Glutamatergic neuron (in vitro differentiated cells): ENCODE measurements around the gene COMMD1. TPM values are rescaled to one million over a fixed set of nuclear protein-coding genes. Genes with fewer than 3 reads are reported as not detected.

ENCODE experiments used
- DNase-seq: peaks from one replicate; pipeline ENCODE4 v3.0.0; 2022
- H3K27ac Mint-ChIP-seq: one replicate; pipeline ENCODE4 v1.8.0; 2020; ENCODE audit warnings: mild to moderate bottlenecking, mixed read lengths, inconsistent platforms; ENCODE audit not compliant: unreplicated experiment
- H3K27me3 Mint-ChIP-seq: one replicate; pipeline ENCODE4 v1.8.0; 2020; ENCODE audit warnings: mild to moderate bottlenecking, moderate library complexity, mixed read lengths, inconsistent platforms; ENCODE audit not compliant: unreplicated experiment
- H3K36me3 Mint-ChIP-seq: one replicate; pipeline ENCODE4 v1.8.0; 2020; ENCODE audit warnings: mild to moderate bottlenecking, mixed read lengths, inconsistent platforms; ENCODE audit not compliant: unreplicated experiment
- H3K4me1 Mint-ChIP-seq: one replicate; pipeline ENCODE4 v1.8.0; 2020; ENCODE audit warnings: mild to moderate bottlenecking, low read depth, mixed read lengths, inconsistent platforms; ENCODE audit not compliant: unreplicated experiment
- H3K4me3 Mint-ChIP-seq: one replicate; pipeline ENCODE4 v1.8.0; 2020; ENCODE audit warnings: mild to moderate bottlenecking, mixed read lengths, inconsistent platforms; ENCODE audit not compliant: unreplicated experiment
- H3K9me3 Mint-ChIP-seq: one replicate; pipeline ENCODE4 v1.8.0; 2020; ENCODE audit warnings: mild to moderate bottlenecking, moderate library complexity, mixed read lengths, inconsistent platforms; ENCODE audit not compliant: unreplicated experiment
- CTCF ChIP-seq: fragments of 200-600 bp; sonication (generic); IDR thresholded peaks from one replicate; pipeline ENCODE4 v1.5.0; 2021; ENCODE audit not compliant: partially characterized antibody, unreplicated experiment
- total RNA-seq: library from RNA; stranded (reverse); fragmentation: NEBNext Ultra II Directional; extraction: Animal tissue kit (Norgen Biotek cat#: 25700); gene quantifications from one replicate; pipeline ENCODE4 v1.2.1, GENCODE V29; 2021; ENCODE audit not compliant: unreplicated experiment

The COMMD1 gene
- total RNA-seq, 1 donor from 2014 or later: 48.2 TPM

- peaks cover 4% of the 10 kb centered on the region for H3K4me1 Mint-ChIP-seq
- peaks cover 2% of the 10 kb centered on the region for H3K27me3 Mint-ChIP-seq
- H3K9me3 Mint-ChIP-seq: peaks cover 1% of the 10 kb centered on the region
- H3K4me3 Mint-ChIP-seq: peak overlapping the region; percentile 92
- no peak for DNase-seq
- no peaks in the 10 kb centered on the region for H3K36me3 Mint-ChIP-seq
- peak overlapping the region; percentile 96 for H3K27ac Mint-ChIP-seq
- TF ChIP-seq CTCF: no peak
These were observed 17.7 kb upstream of the COMMD1 start for GRCh38 chr2:61887717-61888266.

DNA sequence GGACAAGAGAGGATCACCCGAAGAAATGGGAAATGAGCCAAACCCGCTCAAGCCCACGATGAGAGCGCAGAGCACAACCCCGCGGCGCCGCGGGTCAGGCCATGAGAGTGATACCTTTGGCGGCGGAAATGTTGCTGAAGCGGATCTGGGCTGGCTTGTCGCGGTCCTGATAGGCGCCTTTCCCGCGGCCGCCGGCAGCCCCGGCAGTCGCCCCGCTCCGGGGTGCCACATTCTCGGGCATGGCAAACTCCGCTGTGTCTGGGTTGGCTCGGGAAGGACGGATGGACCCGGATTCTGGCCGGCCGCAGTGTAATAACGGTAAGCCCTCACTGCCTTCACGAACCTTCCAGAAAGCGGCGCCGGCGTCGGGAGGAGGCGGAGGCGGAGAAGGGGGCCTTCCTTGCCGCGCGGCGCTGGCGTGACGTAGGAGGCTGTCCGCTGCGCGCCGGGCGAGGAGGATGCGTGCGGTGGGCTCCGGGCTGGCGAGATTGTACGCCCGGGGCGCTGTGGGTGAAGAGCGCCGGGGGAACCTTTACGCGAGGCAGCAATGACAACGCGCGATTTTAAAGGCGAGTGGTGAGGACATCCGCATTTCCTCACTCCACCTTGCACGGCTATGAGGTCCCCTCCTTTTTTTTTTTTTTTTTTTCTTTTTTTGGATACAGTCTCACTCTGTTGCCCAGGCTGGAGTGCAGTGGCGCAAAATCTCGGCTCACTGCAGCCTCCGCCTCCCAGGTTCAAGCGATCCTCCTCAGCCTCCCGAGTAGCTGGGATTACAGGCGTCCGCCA lies 17.0 kb upstream of the COMMD1 start, which contains the start of gene CCT4:
CCT4 (minus strand) TSS at position 390 of the 789 bp plus-strand sequence; CDS start at position 241, 149 bp downstream.
- Mint-ChIP-seq H3K4me1 (peaks cover 4% of the 10 kb centered on the region), H3K4me3 (peak within 1 kb of the TSS; percentile 92), H3K9me3 (peaks cover 1% of the 10 kb centered on the region)

DNA sequence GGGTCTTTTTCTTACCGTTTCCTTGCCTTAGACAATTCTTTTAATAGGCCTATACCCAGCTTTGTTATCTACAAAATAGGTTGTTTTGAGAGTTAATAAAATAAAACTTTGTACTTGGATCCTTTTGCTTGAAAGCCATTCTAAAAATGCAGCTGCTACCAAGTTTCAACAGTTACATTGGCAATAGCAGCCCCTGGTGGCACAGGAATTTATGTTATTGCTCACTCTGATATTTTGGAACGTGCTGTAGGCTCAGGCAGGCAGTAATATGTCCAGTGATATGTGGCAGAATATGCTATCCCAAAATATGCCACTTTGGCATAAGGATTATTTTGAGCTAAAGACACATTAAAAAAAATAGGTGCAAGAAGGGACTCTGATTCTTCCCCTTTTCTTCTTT lies 6.7 kb upstream of the COMMD1 start:
- H3K4me3 Mint-ChIP-seq: no peak overlapping the region
- H3K36me3 Mint-ChIP-seq: no peaks in the 10 kb centered on the region
- no peak overlapping the region for H3K27ac Mint-ChIP-seq
- TF ChIP-seq CTCF: no peak
- no peaks in the 10 kb centered on the region for H3K9me3 Mint-ChIP-seq
- no peak for DNase-seq
- no peaks in the 10 kb centered on the region for H3K27me3 Mint-ChIP-seq
- no peaks in the 10 kb centered on the region for H3K4me1 Mint-ChIP-seq

More for the DNA sequence above, 17.0 kb upstream of the COMMD1 start, which contains the start of gene CCT4:
- TF ChIP-seq CTCF: no peak
- Mint-ChIP-seq H3K36me3 (no peaks in the 10 kb centered on the region), H3K27ac (peak within 1 kb of the TSS; percentile 96), H3K27me3 (peaks cover 2% of the 10 kb centered on the region)
- peak; percentile 94 for DNase-seq

DNA sequence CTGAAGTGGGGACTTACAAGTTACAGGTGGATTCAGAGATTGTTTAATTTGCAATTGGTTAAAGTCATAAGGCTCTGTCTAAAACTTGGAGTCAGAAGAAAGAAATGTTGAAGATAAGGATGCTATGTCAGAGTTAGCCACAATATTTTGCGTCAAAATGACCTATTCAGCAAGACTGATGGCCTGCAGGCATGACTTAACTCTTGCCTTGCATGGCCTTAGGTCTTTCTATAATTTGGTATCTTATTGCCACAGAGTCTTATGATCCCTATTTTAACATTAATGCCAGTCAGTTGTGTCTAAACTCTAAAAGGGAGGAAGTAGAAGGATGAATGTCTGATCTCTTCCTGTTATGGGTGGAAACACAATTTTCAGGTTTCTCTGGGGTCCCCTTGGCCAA lies 5.2 kb upstream of the COMMD1 start:
- Mint-ChIP-seq H3K36me3 (no peaks in the 10 kb centered on the region), H3K27me3 (no peaks in the 10 kb centered on the region), H3K4me3 (no peak overlapping the region), H3K4me1 (no peaks in the 10 kb centered on the region), H3K27ac (no peak overlapping the region), H3K9me3 (no peaks in the 10 kb centered on the region)
- DNase-seq: no peak
- TF ChIP-seq CTCF: no peak

- H3K27ac Mint-ChIP-seq: peak overlapping the region; percentile 94
- H3K9me3 Mint-ChIP-seq: no peaks in the 10 kb centered on the region
- DNase-seq: no peak
- no peaks in the 10 kb centered on the region for H3K4me1 Mint-ChIP-seq
- peak overlapping the region; percentile 98 for H3K4me3 Mint-ChIP-seq
- no peaks in the 10 kb centered on the region for H3K36me3 Mint-ChIP-seq
- H3K27me3 Mint-ChIP-seq: peaks cover 2% of the 10 kb centered on the region
- no peak for TF ChIP-seq CTCF
These were observed 654 bp downstream of the COMMD1 start for GRCh38 chr2:61906186-61906470.
